Smooth muscle cell (in vitro differentiated cells): ENCODE measurements around the gene ZNF883. TPM values are rescaled to one million over a fixed set of nuclear protein-coding genes. Genes with fewer than 3 reads are reported as not detected.

Source experiments
- DNase-seq: peaks from one replicate; lab custom pipeline; 2025; ENCODE audit not compliant: unreplicated experiment; lab: John Stamatoyannopoulos, UW
- H2AFZ ChIP-seq: fragments of 200-600 bp; sonication (generic); 2 replicates; pipeline ENCODE4 v1.6.0; 2016; ENCODE audit warnings: antibody characterized with exemption, low read depth, mild to moderate bottlenecking
- H3F3A ChIP-seq: fragments of 200-600 bp; sonication (generic); 2 replicates; pipeline ENCODE4 v1.6.0; 2017; ENCODE audit warnings: antibody characterized with exemption, low read depth
- H3K27ac ChIP-seq: fragments of 200-600 bp; sonication (generic); 2 replicates; pipeline ENCODE4 v1.5.1; 2016; ENCODE audit warnings: low read depth, mild to moderate bottlenecking
- H3K27me3 ChIP-seq: fragments of 200-600 bp; sonication (generic); 2 replicates; pipeline ENCODE4 v1.6.1; 2016; ENCODE audit warnings: low read depth, mild to moderate bottlenecking
- H3K36me3 ChIP-seq: fragments of 200-600 bp; sonication (generic); 2 replicates; pipeline ENCODE4 v1.5.1; 2016; ENCODE audit warnings: low read depth
- H3K4me1 ChIP-seq: fragments of 200-600 bp; sonication (generic); 2 replicates; pipeline ENCODE4 v1.5.1; 2016; ENCODE audit warnings: low read depth
- H3K4me2 ChIP-seq: fragments of 200-600 bp; sonication (generic); 2 replicates; pipeline ENCODE4 v1.6.0; 2016; ENCODE audit warnings: mild to moderate bottlenecking
- H3K4me3 ChIP-seq: fragments of 200-600 bp; sonication (generic); 2 replicates; pipeline ENCODE4 v1.5.1; 2016; ENCODE audit warnings: mild to moderate bottlenecking
- H3K79me2 ChIP-seq: fragments of 200-600 bp; sonication (generic); 2 replicates; pipeline ENCODE4 v1.6.0; 2016; ENCODE audit warnings: low read depth, mild to moderate bottlenecking
- H3K9ac ChIP-seq: fragments of 200-600 bp; sonication (generic); 2 replicates; pipeline ENCODE4 v1.6.0; 2016; ENCODE audit warnings: low read depth
- H3K9me3 ChIP-seq: fragments of 200-600 bp; sonication (generic); replicated peaks from 2 replicates; pipeline ENCODE4 v1.5.1; 2016; ENCODE audit warnings: low read depth
- H4K20me1 ChIP-seq: fragments of 200-600 bp; sonication (generic); 2 replicates; pipeline ENCODE4 v1.6.0; 2016; ENCODE audit warnings: low read depth
- CTCF ChIP-seq: fragments of 200-600 bp; sonication (generic); IDR thresholded peaks from 2 replicates; pipeline ENCODE4 v1.5.1; 2017; ENCODE audit warnings: borderline replicate concordance, mild to moderate bottlenecking, antibody characterized with exemption; ENCODE audit not compliant: insufficient read depth, poor library complexity, severe bottlenecking
- WGBS: methylation state at CpG from one replicate; pipeline ENCODE4 v1.1.7; 2016; ENCODE audit warnings: low lambda C conversion rate; 5-methylcytosine and 5-hydroxymethylcytosine counted together
- polyA plus RNA-seq: library from polyadenylated mRNA; unstranded; fragments of >200 nt; fragmentation: Nextera tagmentation; extraction: Ambion mirVana; gene quantifications from 2 replicates; pipeline ENCODE4 v1.2.1, GENCODE V29; 2016
- total RNA-seq: library from RNA; depleted of rRNA; stranded (reverse); fragments of >200 nt; gene quantifications from 2 replicates; pipeline ENCODE4 v1.2.3, GENCODE V29; 2014

The ZNF883 gene
- total and polyA plus RNA-seq, 2 experiments from 2014 or later = 1.7 to 9.9 TPM

GRCh38 chr9:112971415-112971814, 40.6 kb downstream of the ZNF883 start:
- Histone ChIP-seq H3K36me3 (no peaks in the 10 kb centered on the region), H3K27ac (no peak overlapping the region), H3K9me3 (no peaks in the 10 kb centered on the region), H3K4me2 (no peak overlapping the region), H3K4me3 (no peak overlapping the region), H3K79me2 (no peaks in the 10 kb centered on the region), H4K20me1 (no peaks in the 10 kb centered on the region), H3F3A (no peaks in the 10 kb centered on the region), H3K27me3 (no peaks in the 10 kb centered on the region), H3K4me1 (no peaks in the 10 kb centered on the region), H3K9ac (no peak overlapping the region), H2AFZ (no peak overlapping the region)
- no peak for TF ChIP-seq CTCF
- 17% methylated on average over 5 of the region's 5 CpGs for WGBS
- no peak for DNase-seq

GRCh38 chr9:112970939-112971338, 41.1 kb downstream of the ZNF883 start:
- H3K36me3 ChIP-seq = no peaks in the 10 kb centered on the region
- no peaks in the 10 kb centered on the region for H3K79me2 ChIP-seq
- no peak for DNase-seq
- no peaks in the 10 kb centered on the region for H4K20me1 ChIP-seq
- no peaks in the 10 kb centered on the region for H3K27me3 ChIP-seq
- no peak for TF ChIP-seq CTCF
- H3K9ac ChIP-seq = no peak overlapping the region
- H3K9me3 ChIP-seq = no peaks in the 10 kb centered on the region
- no peak overlapping the region for H3K4me2 ChIP-seq
- no peaks in the 10 kb centered on the region for H3F3A ChIP-seq
- H3K27ac ChIP-seq = no peak overlapping the region
- no peak overlapping the region for H2AFZ ChIP-seq
- WGBS = 59% methylated on average over 6 of the region's 6 CpGs
- H3K4me1 ChIP-seq = no peaks in the 10 kb centered on the region
- H3K4me3 ChIP-seq = no peak overlapping the region

- WGBS = 58% methylated on average over 4 of the region's 4 CpGs
- Histone ChIP-seq H3F3A (no peaks in the 10 kb centered on the region), H2AFZ (no peak overlapping the region), H3K27ac (no peak overlapping the region), H3K9me3 (no peaks in the 10 kb centered on the region), H3K4me1 (no peaks in the 10 kb centered on the region), H3K9ac (no peak overlapping the region), H3K79me2 (no peaks in the 10 kb centered on the region), H3K4me3 (no peak overlapping the region), H4K20me1 (no peaks in the 10 kb centered on the region), H3K36me3 (no peaks in the 10 kb centered on the region), H3K4me2 (no peak overlapping the region), H3K27me3 (no peaks in the 10 kb centered on the region)
- no peak for DNase-seq
- TF ChIP-seq CTCF = no peak
Measured at GRCh38 chr9:112969730-112970129, 42.3 kb downstream of the ZNF883 start.

GRCh38 chr9:112955550-112955949, 56.4 kb downstream of the ZNF883 start:
- DNase-seq = no peak
- no peak overlapping the region for H3K9ac ChIP-seq
- H3F3A ChIP-seq = no peaks in the 10 kb centered on the region
- H3K36me3 ChIP-seq = no peaks in the 10 kb centered on the region
- no peaks in the 10 kb centered on the region for H3K79me2 ChIP-seq
- WGBS = 25% methylated on average over 1 of the region's 1 CpG
- H2AFZ ChIP-seq = no peak overlapping the region
- no peak overlapping the region for H3K4me3 ChIP-seq
- no peak for TF ChIP-seq CTCF
- H3K4me2 ChIP-seq = no peak overlapping the region
- H3K4me1 ChIP-seq = no peaks in the 10 kb centered on the region
- no peaks in the 10 kb centered on the region for H3K9me3 ChIP-seq
- H3K27me3 ChIP-seq = peaks cover 4% of the 10 kb centered on the region
- no peak overlapping the region for H3K27ac ChIP-seq
- H4K20me1 ChIP-seq = no peaks in the 10 kb centered on the region
